Heart left ventricle (tissue), 13 donors: ENCODE data around the gene ZNF366.

Experiments used
- CTCF ChIP-seq, 12 donors: fragments of 200-600 bp; sonication (generic) in 4 of 12; IDR thresholded peaks; one replicate each; pipeline versions ENCODE4 v1.5.0 to v1.8.0; 2018 to 2022; ENCODE audit warnings: antibody characterized with exemption in 12 of 12, mild to moderate bottlenecking in 5 of 12
- POLR2A ChIP-seq, 2 donors: fragments of 450-650 bp; IDR thresholded peaks; one replicate each; pipeline ENCODE4 v1.6.1; 2017; ENCODE audit warnings: antibody characterized with exemption in 2 of 2, mild to moderate bottlenecking in 2 of 2, moderate library complexity in 2 of 2
- donor health status: ischemic (EF 13 %, LVEDD 7.1; RV severe dilation, severe dysfunction).
- donor health status: DM: no; HTN: yes; CAD: no.
- donor health status: DM: no; HTN: no; CAD: no.
- donor health status: ischemic (EF 25% LVEDD 6.9; RV normal size, moderate dysfunction).
- donor health status: ischemic (EF 25% LVEDD 5.7; RV mildly dilated, moderate dysfunction).
- donor health status: ischemic (EF 35%, LVEDD 5.7; RV mildly dilated, moderate dysfunction).
- donor health status: nonischemic (EF 11% LVEDD 7.7; RV severe dilation, severe dysfunction).
- donor health status: DM: yes; HTN: yes; CAD: no.
- donor health status: PGD.
- donor health status: ischemic (EF 29% LVEDD 5.4; RV normal size, mild dysfunction).
- donor health status: nonischemic (EF 23%, LVEDD 6.1; RV moderate dilation, normal function).

DNA sequence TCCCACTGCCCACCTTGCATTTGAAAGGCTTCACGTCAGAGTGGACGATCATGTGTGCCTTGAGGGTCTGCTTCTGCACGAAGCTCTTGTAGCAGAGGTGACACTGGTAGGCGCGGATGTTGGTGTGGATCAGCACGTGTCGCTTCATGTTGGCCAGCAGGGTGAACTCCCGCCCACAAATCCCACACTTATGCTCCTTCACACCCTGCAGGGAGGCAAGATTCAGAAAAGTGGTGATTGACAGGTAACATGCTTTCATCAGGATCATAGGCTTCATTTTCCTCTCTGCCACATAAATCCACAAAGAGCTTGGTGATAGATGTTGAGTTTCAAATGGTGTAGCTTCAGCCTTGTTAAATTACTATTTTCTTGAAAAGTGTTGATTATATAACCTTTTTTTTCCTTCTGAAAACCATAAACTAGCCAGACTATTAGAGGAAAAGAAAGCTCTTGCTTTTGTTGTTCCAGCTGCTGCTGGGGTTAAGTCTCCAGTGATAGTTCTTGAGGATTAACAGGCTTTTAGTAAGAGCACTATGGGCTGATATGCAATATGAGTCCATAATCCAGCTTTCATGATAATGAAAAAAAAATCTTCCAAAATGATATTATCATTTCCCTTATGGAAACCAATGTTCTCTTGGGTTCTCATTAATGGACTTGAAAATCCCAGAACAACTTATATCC, 50.7 kb downstream of the ZNF366 start:
- TF ChIP-seq CTCF (IDR thresholded peaks at IDR 0.05), result no peak
- TF ChIP-seq POLR2A (IDR thresholded peaks at IDR 0.05), result no peak
